GM18858 (cell line): Measurements from ENCODE around the gene PDRG1.
"Not testable (repeated sequence)": the region's sequence is repeated elsewhere in the genome, so short reads cannot be mapped to it uniquely, and the experiment has no call there.

Experiments
- ATAC-seq: cut with Tn5 transposase; IDR thresholded peaks from one replicate; pipeline ENCODE4 v1.9.1; 2021; ENCODE audit not compliant: unreplicated experiment

PDRG1 gene

GRCh38 chr20:31929631-31930030 is 22.2 kb downstream of the PDRG1 start:
- ATAC-seq, result not testable (repeated sequence)

GRCh38 chr20:31927627-31928159 is 24.2 kb downstream of the PDRG1 start:
- ATAC-seq, result no peak

- ATAC-seq, result no peak
Observed at GRCh38 chr20:31926493-31926892, 25.4 kb downstream of the PDRG1 start.

- no peak for ATAC-seq
Observed at GRCh38 chr20:31925631-31926030, 26.2 kb downstream of the PDRG1 start.

GRCh38 chr20:31924561-31924960 is 27.3 kb downstream of the PDRG1 start:
- no peak for ATAC-seq

GRCh38 chr20:31923388-31924331 is 28.2 kb downstream of the PDRG1 start:
- ATAC-seq, result peak; percentile 65

GRCh38 chr20:31922588-31922987 is 29.3 kb downstream of the PDRG1 start:
- ATAC-seq, result no peak

GRCh38 chr20:31922181-31922580 is 29.7 kb downstream of the PDRG1 start:
- no peak for ATAC-seq

- ATAC-seq, result not testable (repeated sequence)
Observed at GRCh38 chr20:31921480-31921879, 30.4 kb downstream of the PDRG1 start.

- ATAC-seq, result no peak
Observed at GRCh38 chr20:31920275-31920855, 31.5 kb downstream of the PDRG1 start.

- ATAC-seq, result no peak
Observed at GRCh38 chr20:31919410-31920155, 32.3 kb downstream of the PDRG1 start.

GRCh38 chr20:31918466-31919105 is 33.3 kb downstream of the PDRG1 start:
- ATAC-seq, result no peak

- not testable (repeated sequence) for ATAC-seq
Observed at GRCh38 chr20:31917962-31918412, 33.9 kb downstream of the PDRG1 start.

GRCh38 chr20:31916708-31917107 is 35.1 kb downstream of the PDRG1 start:
- no peak for ATAC-seq

GRCh38 chr20:31915491-31916280 is 36.2 kb downstream of the PDRG1 start:
- no peak for ATAC-seq

- no peak for ATAC-seq
Observed at GRCh38 chr20:31914170-31914569, 37.7 kb downstream of the PDRG1 start.

- no peak for ATAC-seq
Observed at GRCh38 chr20:31913431-31914157, 38.3 kb downstream of the PDRG1 start.

GRCh38 chr20:31910071-31910803 is 41.6 kb downstream of the PDRG1 start:
- ATAC-seq, result no peak
